GM12875 (cell line): Measurements from ENCODE around the gene ZNF90.

Experiments used
- H3K4me3 ChIP-seq: one replicate; pipeline ENCODE4 v1.5.1; 2011; ENCODE audit warnings: low read depth, low read length, control low read depth
- TF ChIP-seq, protein P1 (sequence below): IDR thresholded peaks from 2 replicates; pipeline ENCODE4 v1.5.1; 2011; ENCODE audit warnings: low read depth, mild to moderate bottlenecking, control low read depth, inconsistent platforms, low read length, moderate library complexity, borderline replicate concordance; ENCODE audit not compliant: insufficient read depth

ZNF90 gene

DNA sequence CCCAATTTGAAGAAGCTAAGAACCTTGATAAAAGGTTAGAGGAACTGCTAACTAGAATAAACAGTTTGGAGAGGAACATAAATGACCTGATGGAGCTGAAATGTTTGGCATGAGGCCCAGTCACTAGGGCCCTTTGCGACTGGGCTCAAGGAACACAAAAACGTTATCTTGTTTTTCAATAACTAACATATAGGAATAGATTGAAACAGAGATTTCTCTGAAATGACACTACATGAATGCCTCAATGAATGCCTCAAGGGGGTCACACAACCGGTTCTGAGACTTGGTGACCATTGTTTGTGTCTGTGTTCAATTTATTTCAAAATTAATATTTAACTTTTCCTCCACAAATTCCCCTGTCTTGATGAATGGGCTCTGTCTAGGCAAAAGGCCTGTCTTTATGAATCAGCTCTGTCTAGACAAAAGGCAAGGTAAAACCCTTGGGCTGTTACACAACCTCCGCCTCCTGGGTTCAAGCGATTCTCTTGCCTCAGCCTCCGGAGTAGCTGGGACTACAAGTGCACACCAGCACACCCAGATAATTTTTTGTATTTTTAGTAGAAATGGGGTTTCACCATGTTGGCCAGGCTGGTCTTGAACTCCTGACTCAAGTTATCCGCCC, 88.3 kb downstream of the ZNF90 start:
- H3K4me3 ChIP-seq = no peak overlapping the region
- TF ChIP-seq, protein P1, sequence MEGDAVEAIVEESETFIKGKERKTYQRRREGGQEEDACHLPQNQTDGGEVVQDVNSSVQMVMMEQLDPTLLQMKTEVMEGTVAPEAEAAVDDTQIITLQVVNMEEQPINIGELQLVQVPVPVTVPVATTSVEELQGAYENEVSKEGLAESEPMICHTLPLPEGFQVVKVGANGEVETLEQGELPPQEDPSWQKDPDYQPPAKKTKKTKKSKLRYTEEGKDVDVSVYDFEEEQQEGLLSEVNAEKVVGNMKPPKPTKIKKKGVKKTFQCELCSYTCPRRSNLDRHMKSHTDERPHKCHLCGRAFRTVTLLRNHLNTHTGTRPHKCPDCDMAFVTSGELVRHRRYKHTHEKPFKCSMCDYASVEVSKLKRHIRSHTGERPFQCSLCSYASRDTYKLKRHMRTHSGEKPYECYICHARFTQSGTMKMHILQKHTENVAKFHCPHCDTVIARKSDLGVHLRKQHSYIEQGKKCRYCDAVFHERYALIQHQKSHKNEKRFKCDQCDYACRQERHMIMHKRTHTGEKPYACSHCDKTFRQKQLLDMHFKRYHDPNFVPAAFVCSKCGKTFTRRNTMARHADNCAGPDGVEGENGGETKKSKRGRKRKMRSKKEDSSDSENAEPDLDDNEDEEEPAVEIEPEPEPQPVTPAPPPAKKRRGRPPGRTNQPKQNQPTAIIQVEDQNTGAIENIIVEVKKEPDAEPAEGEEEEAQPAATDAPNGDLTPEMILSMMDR = no peak

DNA sequence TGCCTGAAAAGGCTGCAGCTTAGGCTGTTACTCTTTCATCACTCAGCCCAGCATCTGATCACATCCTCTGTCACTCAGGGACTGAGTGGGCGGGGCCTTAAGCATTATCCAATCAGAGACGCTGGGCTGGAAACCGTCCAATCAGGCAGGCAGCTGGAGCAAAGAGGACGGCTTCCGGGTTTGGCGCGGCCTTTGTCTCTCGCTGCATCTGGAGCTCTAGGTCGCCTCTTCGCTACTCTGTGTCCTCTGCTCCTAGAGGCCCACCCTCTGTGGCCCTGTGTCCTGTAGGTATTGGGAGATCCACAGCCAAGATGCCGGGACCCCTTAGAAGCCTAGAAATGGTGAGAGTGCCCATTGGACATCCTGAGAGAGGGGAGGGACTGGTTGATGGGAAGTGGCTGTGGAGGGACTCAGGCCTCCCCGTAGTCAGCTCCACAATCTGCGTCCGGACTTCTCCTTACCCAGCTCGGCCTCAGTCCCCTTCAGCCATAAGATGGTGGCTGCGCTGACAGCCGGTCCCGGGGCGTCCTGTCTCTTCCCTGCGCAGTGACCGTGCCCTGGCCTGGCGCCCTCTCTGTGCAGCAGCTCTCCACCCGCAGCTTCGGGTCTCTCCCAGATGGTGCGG, 89.3 kb downstream of the ZNF90 start, which contains the start of gene ZNF486:
Gene ZNF486 (plus strand): TSS at position 195 of the 625 bp plus-strand sequence. CDS start 117 bp downstream, at position 312.
- TF ChIP-seq, protein P1 = no peak
- no peak within 1 kb of the TSS for H3K4me3 ChIP-seq

DNA sequence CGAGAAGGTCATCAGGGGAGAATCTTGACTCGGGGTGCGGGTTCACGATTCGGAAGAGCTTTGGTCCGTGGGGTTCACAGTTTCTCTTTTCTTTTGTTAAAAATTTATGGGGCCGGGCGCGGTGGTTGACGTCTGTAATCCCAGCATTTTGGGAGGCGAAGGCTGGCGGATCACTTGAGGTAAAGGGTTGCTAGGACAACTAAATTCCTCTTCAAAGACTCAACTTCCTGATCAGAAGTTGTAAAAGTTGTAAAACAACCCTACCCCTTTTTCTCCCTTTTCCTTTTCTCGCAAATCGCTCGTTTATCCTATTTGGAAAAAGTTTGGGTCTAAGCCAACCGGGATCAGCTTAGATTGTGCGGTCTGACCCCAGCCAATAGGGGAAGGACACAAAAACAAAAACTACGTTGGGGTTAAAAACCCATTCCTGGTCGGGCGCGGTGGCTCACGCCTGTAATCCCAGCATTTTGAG, 89.9 kb downstream of the ZNF90 start:
- no peak overlapping the region for H3K4me3 ChIP-seq
- TF ChIP-seq, protein P1 = no peak
